ENCODE measurements around the gene GNG7. TPM values are rescaled to one million over a fixed set of nuclear protein-coding genes. Genes with fewer than 3 reads are reported as not detected.
"Not testable (repeated sequence)": the region's sequence is repeated elsewhere in the genome, so short reads cannot be mapped to it uniquely, and the experiment has no call there.

The GNG7 gene
- total and polyA plus RNA-seq, 3 donors from 2014 or later, result 16.9 to 38.7 (median 25.3) TPM

- Histone ChIP-seq H3K9me3 (no peaks in the 10 kb centered on the region), H3K27me3 (no peaks in the 10 kb centered on the region), H3K4me3 (peak overlapping the region; percentile 55 to 66), H3K4me1 (peaks cover 23% of the 10 kb centered on the region), H3K27ac (peak overlapping the region; percentile 90 to 92), H3K36me3 (ENCODE audit: low read depth, missing control alignments) (no peaks in the 10 kb centered on the region)
- 9% methylated on average over 35 of the region's 72 CpGs; no CpG with 5 or more reads in 1 of the 2 donors for WGBS, 2 donors
- TF ChIP-seq POLR2A (IDR thresholded peaks at IDR 0.05) (no peak), CTCF (IDR thresholded peaks at IDR 0.05) (no peak)
- DNase-seq, result peak; percentile 74
- intact Hi-C loops (cut with DNase I; ENCODE audit: low total_unique reads), result no loop called here
Observed at GRCh38 chr19:2494447-2495129, 207.9 kb downstream of the GNG7 start.

- 31 to 47% methylated on average over 12 to 21 of the region's 21 CpGs for WGBS, 2 donors
- TF ChIP-seq CTCF (IDR thresholded peaks at IDR 0.05) (no peak), POLR2A (IDR thresholded peaks at IDR 0.05) (no peak)
- Histone ChIP-seq H3K27ac (no peak overlapping the region), H3K4me3 (peak overlapping the region in 1 of 2 donors; percentile 66), H3K36me3 (ENCODE audit: low read depth, missing control alignments) (no peaks in the 10 kb centered on the region), H3K27me3 (no peaks in the 10 kb centered on the region), H3K4me1 (peaks cover 25% of the 10 kb centered on the region), H3K9me3 (no peaks in the 10 kb centered on the region)
- no peak for DNase-seq
- intact Hi-C loops (cut with DNase I; ENCODE audit: low total_unique reads), result no loop called here
Observed at GRCh38 chr19:2494084-2494446, 208.4 kb downstream of the GNG7 start.

- H3K27me3 ChIP-seq; H3K9me3 ChIP-seq; intact Hi-C loops (cut with DNase I; ENCODE audit: low total_unique reads); H3K36me3 ChIP-seq (ENCODE audit: low read depth, missing control alignments); DNase-seq; H3K27ac ChIP-seq; H3K4me3 ChIP-seq: not testable (repeated sequence)
- WGBS, 2 donors, result 63 to 71% methylated on average over 14 of the region's 14 CpGs
- peaks cover 28% of the 10 kb centered on the region for H3K4me1 ChIP-seq
Observed at GRCh38 chr19:2493448-2493847, 209.0 kb downstream of the GNG7 start.

- TF ChIP-seq CTCF (IDR thresholded peaks at IDR 0.05) (no peak), POLR2A (IDR thresholded peaks at IDR 0.05) (no peak)
- DNase-seq, result no peak
- Histone ChIP-seq H3K27me3 (no peaks in the 10 kb centered on the region), H3K36me3 (ENCODE audit: low read depth, missing control alignments) (no peaks in the 10 kb centered on the region), H3K27ac (no peak overlapping the region), H3K4me3 (no peak overlapping the region), H3K4me1 (peaks cover 34% of the 10 kb centered on the region), H3K9me3 (no peaks in the 10 kb centered on the region)
- WGBS, 2 donors, result 68 to 78% methylated on average over 8 of the region's 8 CpGs
- intact Hi-C loops (cut with DNase I; ENCODE audit: low total_unique reads), result no loop called here
Observed at GRCh38 chr19:2492870-2493269, 209.6 kb downstream of the GNG7 start.

GRCh38 chr19:2491130-2491801, 211.2 kb downstream of the GNG7 start:
- DNase-seq, result no peak
- Histone ChIP-seq H3K27me3 (no peaks in the 10 kb centered on the region), H3K4me1 (peaks cover 36% of the 10 kb centered on the region), H3K27ac (no peak overlapping the region), H3K9me3 (no peaks in the 10 kb centered on the region), H3K4me3 (no peak overlapping the region), H3K36me3 (ENCODE audit: low read depth, missing control alignments) (no peaks in the 10 kb centered on the region)
- intact Hi-C loops (cut with DNase I; ENCODE audit: low total_unique reads), result no loop called here
- WGBS, 2 donors, result 68 to 78% methylated on average over 11 to 23 of the region's 23 CpGs
- TF ChIP-seq CTCF (IDR thresholded peaks at IDR 0.05), result no peak
- no peak for TF ChIP-seq POLR2A (IDR thresholded peaks at IDR 0.05)

Measured in testis (tissue), 3 donors.